HL-60/S4 (cell line): ENCODE results near the gene EEF1AKMT2.
"Not testable (repeated sequence)": the region's sequence is repeated elsewhere in the genome, so short reads cannot be mapped to it uniquely, and the experiment has no call there.

Source experiments
- in situ Hi-C: fragments of 300-500 bp; cut with MboI; formaldehyde crosslinking; loops from 2 replicates; pipeline ENCODE4 v1.14.3; 2022; ENCODE audit warnings: low sequenced_read_pairs

EEF1AKMT2 gene

DNA sequence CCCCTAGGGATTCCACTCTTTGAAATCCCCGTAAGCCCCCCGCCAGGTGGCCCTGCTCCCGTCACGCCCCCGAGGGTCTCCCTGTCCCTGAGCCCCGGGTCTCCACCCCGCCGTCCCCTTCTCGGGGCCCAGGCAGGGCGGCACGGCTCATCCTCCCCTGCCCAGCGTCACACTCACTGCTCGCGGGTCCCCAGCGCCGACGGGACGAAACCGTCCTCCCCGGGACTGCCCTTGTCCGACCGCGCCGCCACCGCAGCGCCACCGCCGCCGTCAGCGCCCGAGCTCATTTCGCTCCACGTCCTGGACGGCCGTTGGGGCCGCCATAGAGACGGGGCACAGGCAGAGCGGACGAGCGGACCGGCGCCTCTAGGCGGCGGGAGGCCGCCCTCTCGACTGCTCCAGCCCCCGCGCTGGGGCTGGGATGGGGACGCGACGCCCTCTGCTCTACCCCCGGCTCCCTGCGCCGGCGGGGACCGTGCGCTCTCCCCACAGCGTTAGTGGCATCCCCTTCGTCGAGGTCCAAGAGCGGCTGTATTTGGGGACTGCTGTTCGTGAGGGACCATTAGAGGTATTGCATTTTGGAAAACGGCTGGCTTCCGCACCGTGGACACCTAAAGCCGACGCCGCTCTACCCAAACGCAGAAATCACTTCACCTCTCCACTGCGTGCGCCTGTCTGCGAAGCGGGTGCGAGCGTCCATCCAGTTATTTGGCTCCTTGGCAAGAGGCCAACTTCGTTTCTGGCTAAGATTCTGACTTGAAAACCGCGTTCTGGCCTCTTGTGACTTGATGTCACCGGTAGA lies at the start of gene EEF1AKMT2:
TSS of gene EEF1AKMT2 (minus strand) at position 341 of the 802 bp plus-strand sequence. CDS start at position 287, 54 bp downstream.
- in situ Hi-C loops: no loop called here

DNA sequence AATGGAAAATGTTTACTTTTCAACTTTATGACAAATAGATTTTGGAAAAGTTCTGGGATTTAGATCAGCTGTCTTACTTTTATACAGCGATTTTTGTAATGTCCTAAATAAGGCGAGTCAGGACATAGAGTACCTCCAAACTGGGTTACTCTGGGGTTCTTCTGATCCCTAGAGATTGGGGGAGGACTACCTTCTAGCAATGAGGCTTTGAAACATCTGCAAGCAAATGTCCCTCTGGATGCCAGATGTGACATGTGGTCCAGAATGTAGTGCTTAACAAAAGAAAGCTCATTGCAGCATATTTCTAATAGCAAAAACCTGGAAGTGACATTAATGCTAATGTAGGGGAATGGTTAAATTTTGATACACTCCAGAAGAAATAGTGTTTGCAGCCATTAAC lies 46.0 kb upstream of the EEF1AKMT2 start:
- in situ Hi-C loops: no loop called here

DNA sequence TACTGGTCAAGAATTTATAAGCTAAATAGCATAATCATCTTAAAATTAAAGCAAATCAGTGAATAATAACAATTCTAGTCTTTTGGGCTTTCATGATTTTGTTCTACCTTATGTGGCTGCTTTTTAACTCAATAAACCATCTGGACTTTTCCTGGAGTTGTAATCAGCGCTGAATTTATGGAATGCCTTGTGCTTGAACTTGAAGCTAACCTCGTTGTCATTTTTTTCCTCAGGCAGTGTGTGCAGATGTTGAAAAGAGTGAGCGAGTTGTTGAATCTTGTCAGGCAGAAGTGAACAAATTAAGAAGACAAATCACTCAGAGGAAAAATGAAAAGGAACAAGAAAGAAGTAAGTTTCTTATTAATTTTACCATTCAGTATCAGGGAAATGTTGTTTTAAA lies 39.4 kb upstream of the EEF1AKMT2 start:
- in situ Hi-C loops: no loop called here

DNA sequence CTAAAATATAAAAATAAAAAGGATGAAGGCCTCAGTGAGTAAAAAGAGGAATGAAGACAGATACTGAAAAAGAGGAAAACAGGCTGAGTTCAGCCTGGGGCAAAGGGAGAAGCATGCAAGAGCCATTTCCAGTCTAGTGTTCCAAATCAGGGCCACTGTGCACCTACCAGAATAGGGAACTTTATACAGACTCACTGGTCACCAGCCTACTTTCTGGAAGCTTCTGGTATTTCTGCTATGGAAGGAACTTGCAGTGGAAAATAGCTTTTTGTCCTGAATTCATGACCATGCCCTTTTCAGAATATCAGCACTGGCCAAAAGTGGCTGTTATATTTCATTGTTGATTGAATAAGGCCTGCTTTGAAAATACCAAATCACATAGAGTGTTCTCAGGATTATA lies 38.8 kb upstream of the EEF1AKMT2 start:
- in situ Hi-C loops: no loop called here

DNA sequence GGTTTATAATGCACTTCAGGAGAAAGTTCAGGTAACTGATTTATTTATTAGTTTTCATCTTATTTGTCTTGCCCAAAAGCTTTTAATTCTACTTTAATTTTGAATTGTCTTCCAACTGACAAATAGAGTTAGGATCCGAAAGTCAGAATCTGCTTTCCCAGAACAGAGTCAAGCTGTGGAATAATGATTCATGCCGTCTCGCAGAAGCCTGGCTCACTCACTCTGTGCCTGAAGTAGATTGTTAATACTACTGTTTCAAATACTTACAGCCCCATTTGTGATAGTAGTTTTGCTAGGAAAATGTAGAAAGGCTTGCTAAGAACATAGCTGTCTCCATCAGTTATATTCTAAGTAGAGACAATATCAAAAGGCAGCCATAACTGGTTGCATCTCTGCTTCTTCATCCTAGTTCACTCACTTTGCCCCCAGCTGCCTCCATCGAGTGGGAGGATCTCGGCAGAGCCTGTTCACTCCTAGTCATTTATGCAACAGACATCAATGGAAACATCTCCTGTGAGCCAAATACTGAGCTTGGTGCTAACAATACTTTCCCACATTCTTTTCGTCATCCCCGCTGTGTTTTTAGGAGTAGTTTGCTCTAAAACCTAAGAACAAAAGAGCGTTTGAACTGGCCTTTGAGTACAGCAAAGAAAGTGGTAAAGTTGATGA lies 37.9 kb upstream of the EEF1AKMT2 start:
- in situ Hi-C loops: no loop called here

DNA sequence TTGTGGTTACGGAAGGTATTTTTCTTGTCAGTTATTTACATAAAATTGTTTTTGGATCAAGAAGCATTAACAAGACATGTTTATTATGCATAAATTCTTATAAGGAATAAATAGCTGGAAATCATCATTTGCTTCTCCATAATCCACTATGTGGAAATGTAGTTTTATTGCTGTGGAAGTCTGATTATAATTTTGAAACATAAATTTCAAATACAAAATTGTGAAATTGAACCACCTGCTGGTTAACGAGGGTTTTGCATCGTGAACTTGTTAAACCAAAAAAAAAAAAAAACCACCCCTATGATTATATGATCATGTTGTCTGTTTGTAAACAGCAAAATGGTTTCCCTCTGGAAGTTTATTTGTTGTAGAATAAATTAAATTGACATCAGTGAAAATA lies 35.8 kb upstream of the EEF1AKMT2 start:
- in situ Hi-C loops: no loop called here

DNA sequence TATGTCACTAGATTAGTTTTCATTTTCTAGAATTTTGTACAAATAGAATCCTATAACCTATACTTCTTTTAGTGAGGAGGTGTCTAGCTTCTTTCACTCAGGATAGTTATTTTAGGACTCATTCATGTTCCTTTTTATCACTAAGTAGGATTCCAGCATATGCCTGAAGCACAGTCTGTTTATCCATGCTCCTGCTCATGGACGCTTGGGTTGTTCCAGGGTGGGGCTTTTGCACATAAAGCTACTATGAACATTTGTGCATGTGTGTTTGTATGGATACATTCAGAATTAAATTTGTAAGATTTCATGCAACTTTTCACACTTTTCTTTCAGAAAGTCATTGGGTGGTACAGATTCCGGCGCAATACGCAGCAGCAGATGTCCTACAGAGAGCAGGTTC lies 34.6 kb upstream of the EEF1AKMT2 start:
- in situ Hi-C loops: no loop called here

DNA sequence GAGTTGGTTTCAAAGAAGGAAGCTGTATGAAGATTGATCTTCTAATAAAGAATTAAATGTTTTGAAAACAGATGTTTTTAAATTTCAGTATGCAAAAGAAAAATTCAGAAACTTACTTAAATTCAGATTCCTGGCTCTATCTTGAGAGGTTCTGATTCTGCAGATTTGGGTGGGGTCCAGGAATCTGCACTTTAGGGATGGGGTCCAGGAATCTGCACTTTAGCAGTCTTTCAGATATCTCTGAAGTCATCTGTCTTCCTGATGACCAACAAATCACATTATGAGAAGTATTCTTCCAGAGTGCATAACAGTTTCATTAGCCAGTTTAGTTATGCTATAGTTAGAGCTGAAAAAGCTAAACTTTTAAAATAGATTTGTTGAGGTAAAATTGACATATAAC lies 34.0 kb upstream of the EEF1AKMT2 start:
- in situ Hi-C loops: no loop called here

DNA sequence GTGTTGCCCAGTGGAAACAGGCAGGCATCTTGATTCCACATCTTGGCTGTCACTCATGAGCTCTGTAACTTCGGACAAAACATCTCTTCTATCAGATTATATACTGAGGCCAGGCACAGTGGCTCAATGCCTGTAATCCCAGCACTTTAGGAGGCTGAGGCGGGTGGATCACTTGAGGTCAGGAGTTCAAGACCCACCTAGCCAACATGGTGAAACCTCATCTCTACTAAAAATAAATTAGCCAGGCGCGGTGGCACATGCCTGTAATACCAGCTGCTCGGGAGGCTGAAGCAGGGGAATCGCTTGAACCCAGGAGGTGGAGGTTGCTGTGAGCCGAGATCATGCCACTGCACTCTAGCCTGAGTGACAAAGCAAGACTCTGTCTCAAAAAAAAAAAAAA lies 33.2 kb upstream of the EEF1AKMT2 start:
- in situ Hi-C loops: not testable (repeated sequence)

DNA sequence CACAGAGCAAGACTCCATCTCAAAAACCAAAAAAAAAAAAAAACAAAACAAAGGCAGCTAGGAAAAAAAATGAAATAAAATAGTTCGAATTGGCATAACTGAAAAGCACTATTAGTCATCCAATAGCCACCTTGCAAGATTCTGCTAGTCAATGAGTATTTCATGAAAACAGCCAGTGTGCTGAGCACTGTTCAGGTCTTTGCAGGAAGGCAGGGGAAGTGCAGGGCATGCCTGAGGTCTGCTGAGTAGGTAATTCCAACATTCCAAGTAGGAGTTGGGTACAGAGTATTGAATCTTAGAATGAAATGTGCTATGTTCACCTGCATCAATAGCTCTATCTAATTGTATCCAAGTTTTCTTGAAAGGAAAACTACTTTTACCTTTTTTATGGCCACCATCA lies 32.8 kb upstream of the EEF1AKMT2 start:
- in situ Hi-C loops: no loop called here

DNA sequence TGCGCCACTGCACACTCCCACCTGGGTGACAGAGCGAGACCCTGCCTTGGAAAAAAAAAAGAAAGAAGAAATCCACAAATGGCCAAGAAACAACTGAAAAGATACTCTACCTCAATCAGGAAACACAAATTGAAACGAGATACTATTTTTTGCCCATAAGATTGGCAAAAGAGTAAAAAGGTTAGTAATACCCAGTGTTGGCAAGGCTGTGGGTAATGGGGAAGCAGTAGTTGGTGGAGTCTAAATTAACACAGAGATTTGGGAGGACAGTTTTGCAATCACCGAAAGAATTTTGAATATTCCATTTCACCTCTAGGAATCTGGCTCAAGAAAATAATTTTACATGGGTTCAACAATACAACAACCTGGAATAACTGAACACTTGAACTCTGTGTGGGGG lies 29.8 kb upstream of the EEF1AKMT2 start:
- in situ Hi-C loops: no loop called here

DNA sequence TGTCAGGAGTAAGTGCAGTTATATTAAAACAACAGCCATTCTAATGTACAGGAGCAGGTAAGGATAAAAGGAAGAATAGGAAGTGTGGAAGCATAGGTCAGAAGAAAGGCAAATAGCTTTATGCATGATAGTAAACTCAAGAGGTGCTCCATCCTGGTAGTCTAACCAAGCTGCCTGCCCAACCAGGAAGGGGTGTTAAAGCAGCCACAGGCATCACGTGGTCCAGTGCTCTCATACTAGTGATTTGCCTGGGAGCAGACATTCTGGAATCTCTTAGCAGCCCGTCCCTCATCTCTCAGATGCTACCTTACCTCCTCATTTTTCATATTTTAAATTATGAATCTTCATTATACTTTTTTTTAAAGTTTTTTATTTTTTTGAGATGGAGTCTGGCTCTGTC lies 28.4 kb upstream of the EEF1AKMT2 start:
- in situ Hi-C loops: no loop called here

DNA sequence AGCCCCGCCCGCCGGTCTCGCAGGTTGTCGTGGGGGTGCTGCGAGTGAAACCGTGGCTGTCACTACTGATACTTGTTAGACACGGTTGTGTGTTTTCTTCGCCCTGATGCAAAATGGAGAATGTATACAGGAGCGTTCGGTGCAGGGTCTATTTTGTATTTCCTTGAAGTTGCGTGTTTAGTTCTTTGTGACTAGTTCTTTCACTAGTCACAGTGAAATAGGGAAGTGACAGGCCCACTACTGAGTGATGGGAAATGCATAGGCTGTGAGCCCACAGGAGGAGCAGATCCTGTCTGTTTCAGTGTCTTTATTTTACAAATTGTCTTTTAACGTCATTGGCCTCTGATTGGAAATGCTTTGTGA lies 10.6 kb upstream of the EEF1AKMT2 start:
- in situ Hi-C loops: no loop called here

DNA sequence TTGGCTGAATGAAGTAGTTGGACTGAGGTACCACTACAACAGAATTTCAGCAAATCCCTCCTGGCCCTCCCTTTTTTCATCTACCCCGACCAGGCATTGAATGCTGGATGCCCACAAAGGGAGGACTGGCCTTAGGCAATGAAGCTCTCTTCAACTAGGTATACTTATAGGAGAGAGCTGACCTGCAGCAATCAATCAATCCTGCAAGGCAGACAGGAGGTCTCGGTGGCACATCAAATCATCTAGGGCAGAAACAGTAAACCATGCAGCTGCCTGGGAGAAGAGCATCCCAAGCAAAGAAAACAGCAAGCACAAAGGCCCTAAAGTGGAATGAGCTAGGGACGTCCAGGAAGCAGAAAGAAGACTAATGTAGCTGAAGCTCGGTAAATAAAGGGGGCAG lies 7.5 kb upstream of the EEF1AKMT2 start:
- in situ Hi-C loops: no loop called here

DNA sequence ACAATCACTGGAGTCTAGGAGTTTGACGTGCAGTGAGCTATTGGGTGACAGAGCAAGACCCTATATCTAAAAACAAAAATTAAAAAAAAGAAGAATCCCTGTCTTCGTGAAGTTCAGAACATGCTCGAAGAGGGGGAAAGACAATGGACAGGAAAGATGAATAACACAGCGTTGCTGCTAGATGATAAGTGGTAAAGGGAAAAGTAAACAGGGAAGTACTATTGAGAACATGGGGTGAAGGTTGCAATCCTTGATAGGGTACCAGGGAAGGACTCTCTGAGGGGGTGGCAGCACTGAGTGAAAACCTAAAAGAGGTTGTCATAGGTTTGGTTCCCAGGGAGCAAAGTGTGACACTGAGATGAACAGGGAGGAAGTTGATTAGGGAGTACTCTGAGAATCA lies 7.1 kb upstream of the EEF1AKMT2 start:
- in situ Hi-C loops: no loop called here

DNA sequence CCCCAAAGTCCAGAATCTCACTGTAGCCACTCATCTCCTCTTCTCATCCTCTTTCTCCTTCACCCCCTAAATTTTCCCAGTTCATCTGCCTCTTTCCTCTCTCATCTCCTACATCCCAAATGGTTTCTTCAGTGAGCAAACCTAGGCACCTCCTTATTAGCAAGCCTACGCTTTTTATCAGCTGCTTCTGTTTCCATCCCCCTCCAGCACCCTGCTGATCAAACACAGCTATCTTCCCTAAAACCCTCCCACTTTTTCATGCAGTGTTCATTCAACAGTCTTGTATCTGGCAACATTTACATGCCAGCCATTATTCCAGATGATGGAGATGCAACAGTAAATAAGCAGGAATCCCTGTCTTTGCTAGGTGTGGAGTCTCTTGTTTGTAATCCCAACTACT lies 6.7 kb upstream of the EEF1AKMT2 start:
- in situ Hi-C loops: no loop called here

DNA sequence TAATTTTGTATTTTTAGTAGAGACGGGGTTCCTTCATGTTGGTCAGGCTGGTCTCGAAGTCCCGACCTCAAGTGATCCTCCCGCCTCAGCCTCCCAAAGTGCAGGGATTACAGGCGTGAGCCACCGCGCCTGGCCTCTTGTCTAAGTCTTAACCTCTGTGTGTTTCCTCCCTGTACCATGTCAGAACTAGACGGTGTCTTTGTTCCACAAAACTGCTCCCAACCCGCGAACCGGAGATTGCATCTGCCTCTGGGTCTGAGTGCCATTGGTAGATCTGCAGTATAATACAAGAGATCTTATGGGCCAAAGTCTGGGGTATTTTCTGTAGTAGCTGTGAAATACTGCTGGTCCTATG lies 1.3 kb upstream of the EEF1AKMT2 start:
- in situ Hi-C loops: no loop called here

DNA sequence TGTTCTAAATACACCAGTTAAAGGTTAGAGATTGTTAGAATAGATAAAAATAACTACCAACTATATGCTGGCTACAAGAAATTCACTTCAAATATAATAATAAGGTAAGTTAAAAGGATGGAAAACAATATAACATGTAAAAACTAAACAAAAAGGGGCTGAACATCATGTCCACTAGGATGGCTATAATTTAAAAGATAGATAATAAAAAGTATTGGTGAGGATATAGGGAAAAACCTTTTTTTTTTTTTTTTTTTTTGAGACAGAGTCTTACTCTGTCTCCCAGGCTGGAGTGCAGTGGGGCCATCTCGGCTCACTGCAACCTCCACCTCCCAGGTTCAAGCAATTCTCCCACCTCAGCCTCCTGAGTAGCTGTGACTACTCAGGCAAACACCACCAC lies 8.8 kb downstream of the EEF1AKMT2 start:
- in situ Hi-C loops: not testable (repeated sequence)

DNA sequence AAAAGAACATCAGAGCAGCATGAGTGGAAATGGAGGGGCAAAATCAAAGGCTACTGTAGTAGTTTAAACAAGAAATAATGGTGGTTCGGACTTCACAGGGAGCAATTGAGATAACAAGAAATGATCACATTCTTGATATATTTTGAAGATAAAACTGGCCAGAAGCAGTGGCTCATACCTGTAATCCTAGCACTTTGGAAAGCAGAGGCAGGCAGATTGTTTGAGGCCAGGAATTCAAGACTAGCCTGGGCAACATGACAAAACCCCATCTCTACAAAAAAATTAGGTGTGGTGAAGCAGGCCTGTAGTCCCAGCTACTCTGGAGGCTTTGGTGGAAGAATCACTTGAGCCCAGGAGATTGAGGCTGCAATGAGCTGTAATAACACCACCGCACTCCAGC lies 22.9 kb downstream of the EEF1AKMT2 start:
- in situ Hi-C loops: no loop called here

DNA sequence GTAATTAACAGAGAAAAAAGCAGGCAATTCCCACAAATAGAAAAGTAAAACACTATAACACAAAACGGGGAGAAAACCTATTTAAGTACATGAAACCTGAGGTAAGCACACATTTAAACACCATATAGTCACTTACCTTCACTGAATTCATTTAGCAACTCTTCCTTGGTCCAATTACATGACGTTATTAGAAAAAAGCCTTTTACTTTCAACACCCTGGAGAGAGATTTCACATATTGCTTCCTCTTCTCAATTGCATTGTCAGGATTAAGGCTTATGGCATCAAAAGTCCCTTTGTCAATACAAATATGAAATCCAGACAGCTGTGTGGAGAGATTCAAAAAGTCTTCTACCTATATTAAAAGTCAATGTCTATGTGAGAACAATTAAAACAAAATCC lies 26.4 kb downstream of the EEF1AKMT2 start:
- in situ Hi-C loops: no loop called here

DNA sequence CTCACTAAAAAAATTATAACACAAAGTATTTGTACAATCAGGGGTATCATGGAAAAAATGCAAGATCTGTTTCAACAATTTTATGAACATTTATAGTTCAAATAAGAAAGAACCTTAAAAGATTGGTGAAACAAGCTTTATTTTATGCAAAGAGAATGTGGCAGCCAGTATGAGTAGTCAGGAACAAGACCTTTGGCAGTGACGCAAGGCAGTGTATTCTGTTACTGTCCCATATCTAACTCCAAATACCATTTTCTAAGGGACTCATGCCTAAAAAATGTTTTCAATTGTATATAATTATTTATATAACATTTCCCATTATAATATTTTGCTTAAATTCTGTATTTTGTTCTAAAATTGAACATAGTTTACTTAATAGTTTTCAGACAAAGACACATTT lies 28.4 kb downstream of the EEF1AKMT2 start:
- in situ Hi-C loops: no loop called here

DNA sequence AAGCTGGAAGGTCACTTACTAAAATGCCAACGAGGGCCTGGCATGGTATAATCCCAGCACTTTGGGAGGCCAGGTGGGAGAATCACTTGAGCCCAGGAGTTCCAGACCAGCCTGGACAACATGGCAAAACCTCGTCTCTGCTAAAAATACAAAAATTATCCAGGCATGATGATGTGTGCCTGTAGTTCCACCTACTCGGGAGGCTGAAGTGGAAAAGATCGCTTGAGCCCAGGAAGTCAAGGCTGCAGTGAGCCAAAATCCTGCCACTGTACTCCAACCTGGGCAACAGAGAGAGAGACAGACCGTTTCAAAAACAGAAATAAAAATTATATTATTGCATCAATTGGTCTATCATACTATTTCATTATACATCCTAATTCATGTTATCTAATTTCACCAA lies 29.4 kb downstream of the EEF1AKMT2 start:
- in situ Hi-C loops: no loop called here
